ENCODE results near the gene PRAMEF13.
"Not testable (repeated sequence)": the region's sequence is repeated elsewhere in the genome, so short reads cannot be mapped to it uniquely, and the experiment has no call there.

Gene PRAMEF13

GRCh38 chr1:13165531-13165930 is 35.7 kb downstream of the PRAMEF13 start, which contains the start of gene HNRNPCL4:
HNRNPCL4 (minus strand) TSS chr1:13165631; CDS start chr1:13165467, 164 bp downstream.
- not testable (repeated sequence) for DNase-seq (ENCODE audit: low read depth)

GRCh38 chr1:13155909-13156308 is 45.3 kb downstream of the PRAMEF13 start, which contains the start of gene PRAMEF26:
PRAMEF26 (minus strand) TSS chr1:13156009; CDS start chr1:13153095, 2,914 bp downstream.
- DNase-seq (ENCODE audit: low read depth), result not testable (repeated sequence)

Measured in T-helper 22 cell (primary cell).